ENCODE measurements around the gene MBLAC1. TPM values are rescaled to one million over a fixed set of nuclear protein-coding genes. Genes with fewer than 3 reads are reported as not detected.

MBLAC1 gene
- total and polyA plus RNA-seq, 9 donors: 0.28 to 6.7 (median 4.1) TPM

DNA sequence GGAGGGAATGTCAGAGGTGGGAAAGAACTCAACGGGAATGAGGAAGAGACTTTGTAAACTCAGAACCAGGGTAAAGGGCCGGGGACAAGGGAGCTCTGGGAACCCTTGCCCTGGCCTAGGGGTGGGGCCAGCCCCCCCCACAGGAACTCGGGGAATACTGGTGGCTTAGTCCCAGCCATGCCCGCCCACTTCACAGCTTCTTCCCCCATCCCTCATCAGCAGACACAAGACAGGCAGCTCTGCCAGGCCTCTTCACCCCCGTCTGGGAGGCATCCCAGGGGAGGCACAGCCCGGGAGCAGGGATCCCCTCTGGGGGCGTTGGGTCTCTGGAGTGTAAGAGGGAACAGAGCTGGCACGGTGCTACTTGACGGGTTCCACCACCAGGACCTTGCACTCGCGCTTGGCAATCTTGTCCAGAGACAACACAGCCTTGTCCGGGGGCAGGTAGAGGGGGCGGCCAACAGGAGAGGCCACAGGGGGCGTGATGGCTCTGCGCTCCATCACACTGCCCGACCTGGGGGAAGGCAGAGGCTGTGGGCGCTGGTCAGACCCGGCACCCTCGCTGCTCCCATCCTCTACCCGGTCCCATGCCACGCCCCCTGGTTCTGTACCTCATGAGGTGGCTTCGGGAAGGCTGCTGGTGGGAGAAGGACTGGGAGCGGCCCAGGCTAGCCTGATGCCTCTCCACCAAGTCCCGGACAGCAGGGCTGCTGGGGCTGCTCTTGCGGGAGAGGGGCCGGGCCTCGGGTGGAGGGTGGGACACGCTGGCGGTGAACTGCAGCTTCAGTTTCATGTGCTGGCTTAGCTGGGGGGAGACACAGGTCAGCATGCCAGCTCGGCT is 28.1 kb downstream of the MBLAC1 start:
- Histone ChIP-seq H3K36me3 (no peaks in the 10 kb centered on the region), H3K9me3 (no peaks in the 10 kb centered on the region), H3K4me1 (ENCODE audit: insufficient read depth) (peaks cover 3% of the 10 kb centered on the region), H3K27ac (no peak overlapping the region), H3K4me3 (no peak overlapping the region), H3K27me3 (no peaks in the 10 kb centered on the region)
- DNase-seq: no peak
- intact Hi-C loops (cut with DNase I): loop anchor here in 1 of 4 donors (5.0 kb wide), 1 partner anchor 272 kb away; the partner anchor contains the start of genes MEPCE and ZCWPW1
- WGBS, 3 donors: 59 to 65% (median 63%) methylated on average over 19 to 30 of the region's 30 CpGs
- TF ChIP-seq EP300 (IDR thresholded peaks at IDR 0.05) (no peak), POLR2A (IDR thresholded peaks at IDR 0.05) (no peak)
- TF ChIP-seq, protein P1, sequence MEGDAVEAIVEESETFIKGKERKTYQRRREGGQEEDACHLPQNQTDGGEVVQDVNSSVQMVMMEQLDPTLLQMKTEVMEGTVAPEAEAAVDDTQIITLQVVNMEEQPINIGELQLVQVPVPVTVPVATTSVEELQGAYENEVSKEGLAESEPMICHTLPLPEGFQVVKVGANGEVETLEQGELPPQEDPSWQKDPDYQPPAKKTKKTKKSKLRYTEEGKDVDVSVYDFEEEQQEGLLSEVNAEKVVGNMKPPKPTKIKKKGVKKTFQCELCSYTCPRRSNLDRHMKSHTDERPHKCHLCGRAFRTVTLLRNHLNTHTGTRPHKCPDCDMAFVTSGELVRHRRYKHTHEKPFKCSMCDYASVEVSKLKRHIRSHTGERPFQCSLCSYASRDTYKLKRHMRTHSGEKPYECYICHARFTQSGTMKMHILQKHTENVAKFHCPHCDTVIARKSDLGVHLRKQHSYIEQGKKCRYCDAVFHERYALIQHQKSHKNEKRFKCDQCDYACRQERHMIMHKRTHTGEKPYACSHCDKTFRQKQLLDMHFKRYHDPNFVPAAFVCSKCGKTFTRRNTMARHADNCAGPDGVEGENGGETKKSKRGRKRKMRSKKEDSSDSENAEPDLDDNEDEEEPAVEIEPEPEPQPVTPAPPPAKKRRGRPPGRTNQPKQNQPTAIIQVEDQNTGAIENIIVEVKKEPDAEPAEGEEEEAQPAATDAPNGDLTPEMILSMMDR (IDR thresholded peaks at IDR 0.05): no peak

GRCh38 chr7:100155553-100156317 is 29.0 kb downstream of the MBLAC1 start:
- Histone ChIP-seq H3K36me3 (no peaks in the 10 kb centered on the region), H3K27ac (no peak overlapping the region), H3K27me3 (no peaks in the 10 kb centered on the region), H3K4me3 (no peak overlapping the region), H3K4me1 (ENCODE audit: insufficient read depth) (peaks cover 3% of the 10 kb centered on the region), H3K9me3 (no peaks in the 10 kb centered on the region)
- intact Hi-C loops (cut with DNase I): no loop called here
- TF ChIP-seq EP300 (IDR thresholded peaks at IDR 0.05): no peak
- TF ChIP-seq POLR2A (IDR thresholded peaks at IDR 0.05): no peak
- TF ChIP-seq, protein P1 (IDR thresholded peaks at IDR 0.05): no peak
- DNase-seq: no peak
- 68 to 71% (median 70%) methylated on average over 20 of the region's 20 CpGs for WGBS, 3 donors

DNA sequence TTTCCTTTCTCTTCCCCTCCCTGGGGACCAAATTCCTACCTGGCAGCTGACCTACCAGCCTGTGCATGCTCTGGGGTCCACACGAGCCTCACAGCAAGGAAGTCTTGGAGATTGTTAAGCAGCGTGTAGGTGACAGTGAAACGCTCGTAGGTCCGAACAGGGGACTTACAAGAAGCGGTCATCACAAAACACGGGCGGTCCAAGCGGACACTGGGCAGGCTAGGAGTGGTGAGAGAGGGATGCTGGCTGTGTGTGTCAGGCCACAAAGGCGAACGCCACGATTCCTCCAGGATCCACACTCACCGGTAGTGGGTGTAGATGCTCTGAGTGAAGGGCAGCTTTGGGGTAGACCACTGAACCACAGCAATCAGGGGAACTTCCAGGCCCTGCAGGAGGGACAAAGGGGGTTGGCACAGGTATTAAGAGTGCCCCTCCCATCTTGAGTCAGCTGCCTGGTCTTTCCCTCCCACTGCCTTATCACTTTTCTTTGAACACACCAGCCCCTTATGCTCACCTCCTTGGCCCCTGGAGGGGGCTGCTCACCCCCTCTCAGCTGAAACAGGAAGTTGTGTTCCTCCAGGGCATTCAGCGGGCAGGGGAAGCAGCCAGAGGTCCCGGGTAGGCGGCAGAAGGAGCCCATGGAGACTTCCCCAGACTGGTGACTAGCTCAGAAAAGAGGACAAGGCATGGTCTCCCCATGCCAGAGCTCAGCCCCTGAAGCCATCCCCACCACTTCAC is 29.7 kb downstream of the MBLAC1 start:
- H3K27ac ChIP-seq: no peak overlapping the region
- no peaks in the 10 kb centered on the region for H3K36me3 ChIP-seq
- TF ChIP-seq EP300 (IDR thresholded peaks at IDR 0.05) (no peak), POLR2A (IDR thresholded peaks at IDR 0.05) (no peak)
- TF ChIP-seq, protein P1 (IDR thresholded peaks at IDR 0.05): no peak
- no peak overlapping the region for H3K4me3 ChIP-seq
- intact Hi-C loops (cut with DNase I): no loop called here
- peaks cover 3% of the 10 kb centered on the region for H3K4me1 ChIP-seq (ENCODE audit: insufficient read depth)
- WGBS, 3 donors: 71 to 82% (median 75%) methylated on average over 16 of the region's 16 CpGs
- DNase-seq: no peak
- no peaks in the 10 kb centered on the region for H3K9me3 ChIP-seq
- no peaks in the 10 kb centered on the region for H3K27me3 ChIP-seq

- 62 to 69% (median 65%) methylated on average over 5 of the region's 5 CpGs for WGBS, 3 donors
- Histone ChIP-seq H3K36me3 (no peaks in the 10 kb centered on the region), H3K4me1 (ENCODE audit: insufficient read depth) (peaks cover 3% of the 10 kb centered on the region), H3K9me3 (no peaks in the 10 kb centered on the region), H3K4me3 (no peak overlapping the region), H3K27me3 (no peaks in the 10 kb centered on the region), H3K27ac (no peak overlapping the region)
- TF ChIP-seq, protein P1 (IDR thresholded peaks at IDR 0.05): no peak
- TF ChIP-seq EP300 (IDR thresholded peaks at IDR 0.05): no peak
- TF ChIP-seq POLR2A (IDR thresholded peaks at IDR 0.05): no peak
- no peak for DNase-seq
- intact Hi-C loops (cut with DNase I): no loop called here
These were observed 30.2 kb downstream of the MBLAC1 start for GRCh38 chr7:100157069-100157333.
